Fibroblast of peridontal ligament (primary cell): Measurements from ENCODE around the gene DSG3.
"Not testable (repeated sequence)": the region's sequence is repeated elsewhere in the genome, so short reads cannot be mapped to it uniquely, and the experiment has no call there.

Experiments used
- DNase-seq: peaks from one replicate; pipeline ENCODE4 v3.0.0-alpha.2; 2010; ENCODE audit errors: extremely low read depth

DSG3 gene

GRCh38 chr18:31491586-31491985, 44.0 kb downstream of the DSG3 start:
- no peak for DNase-seq

GRCh38 chr18:31492671-31493070, 45.1 kb downstream of the DSG3 start:
- no peak for DNase-seq

GRCh38 chr18:31493171-31493570, 45.6 kb downstream of the DSG3 start:
- DNase-seq: no peak

GRCh38 chr18:31493941-31494340, 46.4 kb downstream of the DSG3 start:
- DNase-seq: no peak

- not testable (repeated sequence) for DNase-seq
Observed at GRCh38 chr18:31494705-31495244, 47.2 kb downstream of the DSG3 start.

- DNase-seq: no peak
Observed at GRCh38 chr18:31497404-31497835, 49.9 kb downstream of the DSG3 start.

- no peak for DNase-seq
Observed at GRCh38 chr18:31497836-31498573, 50.5 kb downstream of the DSG3 start, which contains the start of gene DSG2. Gene DSG2 (plus strand): TSS chr18:31498177. CDS start chr18:31498252, 75 bp downstream.

- DNase-seq: no peak
Observed at GRCh38 chr18:31498574-31499524, 51.3 kb downstream of the DSG3 start.

- no peak for DNase-seq
Observed at GRCh38 chr18:31500051-31500688, 52.6 kb downstream of the DSG3 start.

GRCh38 chr18:31503011-31503410, 55.5 kb downstream of the DSG3 start:
- DNase-seq: no peak

- no peak for DNase-seq
Observed at GRCh38 chr18:31504455-31505147, 57.1 kb downstream of the DSG3 start.

GRCh38 chr18:31505156-31505555, 57.6 kb downstream of the DSG3 start:
- no peak for DNase-seq

- DNase-seq: no peak
Observed at GRCh38 chr18:31506024-31506742, 58.6 kb downstream of the DSG3 start.

GRCh38 chr18:31507124-31507523, 59.6 kb downstream of the DSG3 start:
- DNase-seq: not testable (repeated sequence)

GRCh38 chr18:31508781-31509180, 61.2 kb downstream of the DSG3 start:
- no peak for DNase-seq

GRCh38 chr18:31509571-31509970, 62.0 kb downstream of the DSG3 start:
- no peak for DNase-seq

GRCh38 chr18:31510319-31510718, 62.8 kb downstream of the DSG3 start:
- no peak for DNase-seq

GRCh38 chr18:31511098-31511497, 63.6 kb downstream of the DSG3 start:
- no peak for DNase-seq

- no peak for DNase-seq
Observed at GRCh38 chr18:31512203-31512764, 64.7 kb downstream of the DSG3 start.
